ENCODE results near the gene JUND. TPM values are rescaled to one million over a fixed set of nuclear protein-coding genes. Genes with fewer than 3 reads are reported as not detected.

The JUND gene
- total and polyA plus RNA-seq, 2 of the 4 experiments (the other 2 are of a cell fraction), result 14.2 to 77.2 TPM

GRCh38 chr19:18307271-18307681 is 25.9 kb upstream of the JUND start:
- peak overlapping the region; percentile 51 for H2AFZ ChIP-seq (replicated peaks; ENCODE audit: low read length, poor library complexity)
- intact Hi-C loops (cut with micrococcal nuclease) (no loop called here), in situ Hi-C loops (cut with MboI; ENCODE audit: low sequenced_read_pairs) (no loop called here), dilution Hi-C loops (cut with HindIII; ENCODE audit: low sequenced_read_pairs, unreplicated experiment) (no loop called here)
- no peak overlapping the region; the same call in 1 of the 2 replicates for H3K56ac ChIP-seq (ENCODE audit: extremely low read depth, insufficient read depth, low read length)
- no peak overlapping the region for H3K4me2 ChIP-seq (ENCODE audit: low read depth, low read length)
- DNase-seq (no peak), ATAC-seq (ENCODE audit: low read depth) (no peak)
- H2BK15ac ChIP-seq (ENCODE audit: low read depth, low read length), result no peak overlapping the region
- H3K27me3 ChIP-seq (ENCODE audit: control insufficient read depth, insufficient read depth, low read length), result no peaks in the 10 kb centered on the region
- H2AK9ac ChIP-seq (replicated peaks; ENCODE audit: low read depth, low read length, poor library complexity), result no peak overlapping the region
- peaks cover 3 to 24% of the 10 kb centered on the region in 2 experiments; a peak in 3 of 4 replicates for H3K79me1 ChIP-seq (ENCODE audit: low read depth in 1 of 2, low read length in 2 of 2)
- POLR2A ChIA-PET (ENCODE audit: unreplicated experiment), result interaction anchor here (1.0 kb wide), 1 partner anchor 26 kb away, joined by 3 read pairs; the partner anchor contains the start of gene JUND
- H3K4me3 ChIP-seq (ENCODE audit: insufficient read depth, low read depth, low read length), result no peak overlapping the region
- no peak overlapping the region for H3K14ac ChIP-seq (replicated peaks; ENCODE audit: low read depth, low read length)
- H2AK5ac ChIP-seq (ENCODE audit: low read depth, low read length), result peak overlapping the region; percentile 54; the same call in 1 of the 2 replicates
- H3K23ac ChIP-seq (ENCODE audit: low read depth, low read length), result no peak overlapping the region
- no peaks in the 10 kb centered on the region for H3K9me3 ChIP-seq (ENCODE audit: control insufficient read depth, insufficient read depth, low read length)
- no peak overlapping the region for H4K8ac ChIP-seq (ENCODE audit: low read depth in 2 of 2, low read length in 2 of 2)
- H3K9ac ChIP-seq (ENCODE audit: low read depth, low read length), result no peak overlapping the region
- H3K27ac ChIP-seq (ENCODE audit: insufficient read depth, low read length), result no peak overlapping the region
- H3K36me3 ChIP-seq (ENCODE audit: control insufficient read depth, insufficient read depth, low read length), result peaks cover 24% of the 10 kb centered on the region
- CTCF ChIA-PET, result no interaction called here
- H3K4me1 ChIP-seq (ENCODE audit: control insufficient read depth, insufficient read depth, low read length), result peaks cover 20% of the 10 kb centered on the region
- H2BK20ac ChIP-seq (ENCODE audit: low read depth, low read length), result no peak overlapping the region
- no peak for TF ChIP-seq ELK1 (IDR thresholded peaks at IDR 0.05; ENCODE audit: borderline replicate concordance, low read depth, low read length)
- no peak for TF ChIP-seq BHLHE40 (IDR thresholded peaks at IDR 0.05; ENCODE audit: low read depth, low read length)
- TF ChIP-seq MAFK (IDR thresholded peaks at IDR 0.05; ENCODE audit: low read depth, low read length), result no peak
- no peak for TF ChIP-seq CTCF (conservative IDR thresholded peaks at IDR 0.05; ENCODE audit: low read depth, low read length)
- no peak for TF ChIP-seq MAZ (IDR thresholded peaks at IDR 0.05; ENCODE audit: borderline replicate concordance, low read depth, low read length)
- no peak for TF ChIP-seq MXI1 (IDR thresholded peaks at IDR 0.05; ENCODE audit: borderline replicate concordance, low read depth, low read length)
- TF ChIP-seq RFX5 (IDR thresholded peaks at IDR 0.05; ENCODE audit: low read depth, low read length), result no peak
- TF ChIP-seq NFE2L2 (IDR thresholded peaks at IDR 0.05; ENCODE audit: low read depth, low read length), result no peak
- TF ChIP-seq FOS (IDR thresholded peaks at IDR 0.05; ENCODE audit: low read depth, low read length), result no peak
- TF ChIP-seq USF2 (IDR thresholded peaks at IDR 0.05; ENCODE audit: low read depth, low read length), result no peak
- TF ChIP-seq RAD21 (IDR thresholded peaks at IDR 0.05; ENCODE audit: low read length), result no peak
- TF ChIP-seq SMC3 (IDR thresholded peaks at IDR 0.05; ENCODE audit: low read depth, low read length), result no peak
- TF ChIP-seq CHD1 (IDR thresholded peaks at IDR 0.05; ENCODE audit: low read depth, low read length), result no peak
- TF ChIP-seq POLR2A (IDR thresholded peaks at IDR 0.05; ENCODE audit: low read depth, low read length), result no peak
- no peak for TF ChIP-seq CEBPB (IDR thresholded peaks at IDR 0.05; ENCODE audit: low read depth, low read length)
- TF ChIP-seq RCOR1 (IDR thresholded peaks at IDR 0.05; ENCODE audit: insufficient replicate concordance, low read length), result no peak
- no peak overlapping the region for H2BK120ac ChIP-seq (ENCODE audit: low read depth, low read length)
- BruUV-seq (replicated peaks), result no TSS peak
- H3K18ac ChIP-seq (ENCODE audit: low read depth, low read length), result no peak overlapping the region
- no peak overlapping the region for H4K5ac ChIP-seq (ENCODE audit: low read depth, low read length)
- H3K9me1 ChIP-seq (ENCODE audit: insufficient read depth, low read length), result peaks cover 4% of the 10 kb centered on the region; the same call in 1 of the 2 replicates
- H3K4ac ChIP-seq (ENCODE audit: low read depth, low read length), result no peak overlapping the region
- H2BK5ac ChIP-seq (ENCODE audit: low read depth, low read length, poor library complexity, severe bottlenecking), result no peak overlapping the region
- WGBS, 2 experiments (ENCODE audit: extremely low coverage in 2 of 2, insufficient read length in 1 of 2), result no CpG with 5 or more reads among the region's 19 CpGs
- no peaks in the 10 kb centered on the region for H4K20me1 ChIP-seq (ENCODE audit: insufficient read depth, low read length)
- no peak overlapping the region for H4K91ac ChIP-seq (ENCODE audit: insufficient read depth, low read depth, low read length)
